Measurements from ENCODE around the gene PHACTR1. TPM values are rescaled to one million over a fixed set of nuclear protein-coding genes. Genes with fewer than 3 reads are reported as not detected.
"Not testable (repeated sequence)": the region's sequence is repeated elsewhere in the genome, so short reads cannot be mapped to it uniquely, and the experiment has no call there.

PHACTR1 gene
- total and polyA plus RNA-seq, 2 experiments from 2014 or later, result 0.65 to 3.2 TPM

DNA sequence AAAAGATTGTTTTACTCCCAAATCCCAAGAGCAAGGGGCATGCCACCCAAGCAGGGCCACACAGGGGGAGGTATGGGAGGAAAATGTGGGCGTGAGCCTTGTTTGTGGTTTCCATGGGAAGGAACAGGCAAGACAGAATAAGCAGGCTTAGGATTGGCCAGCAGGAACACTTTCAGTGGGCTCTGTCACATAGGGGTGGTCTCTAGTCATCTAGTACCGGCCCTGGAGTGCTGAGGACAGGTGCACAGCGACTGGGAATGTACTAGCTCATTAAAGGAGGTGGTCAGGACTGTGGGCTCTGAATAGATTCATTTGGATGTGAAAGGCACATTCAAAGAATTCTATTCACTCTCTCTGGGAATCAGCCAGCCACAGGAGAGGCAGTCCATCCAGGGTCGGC, 436.2 kb downstream of the PHACTR1 start:
- no peak overlapping the region for H3K4me2 ChIP-seq (ENCODE audit: unreplicated experiment)
- TF ChIP-seq EZH2 (IDR thresholded peaks at IDR 0.05; ENCODE audit: insufficient read depth, poor library complexity, severe bottlenecking) (no peak), EZH2phosphoT487 (IDR thresholded peaks at IDR 0.05; ENCODE audit: insufficient read depth, low read depth) (no peak)
- no peak overlapping the region for H3K9ac ChIP-seq
- H3K4me3 ChIP-seq, result no peak overlapping the region
- no peaks in the 10 kb centered on the region for H3K9me2 ChIP-seq (ENCODE audit: insufficient read depth)
- H3F3A ChIP-seq (ENCODE audit: insufficient read depth), result no peaks in the 10 kb centered on the region
- H2AFZ ChIP-seq, result no peak overlapping the region
- H3K79me2 ChIP-seq (ENCODE audit: insufficient read depth), result no peaks in the 10 kb centered on the region
- H3K4me1 ChIP-seq (ENCODE audit: insufficient read depth), result no peaks in the 10 kb centered on the region
- in situ Hi-C loops (cut with MboI), result no loop called here
- H3K27ac ChIP-seq, result no peak overlapping the region
- H3K27me3 ChIP-seq (replicated peaks; ENCODE audit: insufficient read depth), result no peaks in the 10 kb centered on the region
- no peak for DNase-seq
- H4K20me1 ChIP-seq (ENCODE audit: insufficient read depth), result no peaks in the 10 kb centered on the region
- no peaks in the 10 kb centered on the region for H3K36me3 ChIP-seq (ENCODE audit: low read depth)
- H3K9me3 ChIP-seq (ENCODE audit: low read depth), result no peaks in the 10 kb centered on the region
- 71 to 76% methylated on average over 4 of the region's 4 CpGs for WGBS, 2 experiments (ENCODE audit: low coverage in 1 of 2, low lambda C conversion rate in 2 of 2, missing lambda C conversion rate in 2 of 2)

- in situ Hi-C loops (cut with MboI), result no loop called here
- H3K4me2 ChIP-seq (ENCODE audit: unreplicated experiment), result no peak overlapping the region
- no peaks in the 10 kb centered on the region for H4K20me1 ChIP-seq (ENCODE audit: insufficient read depth)
- H3K27ac ChIP-seq, result no peak overlapping the region
- H3K79me2 ChIP-seq (ENCODE audit: insufficient read depth), result no peaks in the 10 kb centered on the region
- H3K9me2 ChIP-seq (ENCODE audit: insufficient read depth), result no peaks in the 10 kb centered on the region
- peak; percentile 14 for DNase-seq
- H3K9ac ChIP-seq, result no peak overlapping the region
- H3K9me3 ChIP-seq (ENCODE audit: low read depth), result no peaks in the 10 kb centered on the region
- no peaks in the 10 kb centered on the region for H3F3A ChIP-seq (ENCODE audit: insufficient read depth)
- no peaks in the 10 kb centered on the region for H3K27me3 ChIP-seq (replicated peaks; ENCODE audit: insufficient read depth)
- H2AFZ ChIP-seq, result no peak overlapping the region
- H3K4me1 ChIP-seq (ENCODE audit: insufficient read depth), result no peaks in the 10 kb centered on the region
- 26 to 29% methylated on average over 8 of the region's 8 CpGs for WGBS, 2 experiments (ENCODE audit: low coverage in 1 of 2, low lambda C conversion rate in 2 of 2, missing lambda C conversion rate in 2 of 2)
- H3K36me3 ChIP-seq (ENCODE audit: low read depth), result no peaks in the 10 kb centered on the region
- TF ChIP-seq EZH2 (IDR thresholded peaks at IDR 0.05; ENCODE audit: insufficient read depth, poor library complexity, severe bottlenecking), result no peak
- TF ChIP-seq EZH2phosphoT487 (IDR thresholded peaks at IDR 0.05; ENCODE audit: insufficient read depth, low read depth), result no peak
- H3K4me3 ChIP-seq, result no peak overlapping the region
These were observed 439.8 kb downstream of the PHACTR1 start for GRCh38 chr6:13156381-13156780.

DNA sequence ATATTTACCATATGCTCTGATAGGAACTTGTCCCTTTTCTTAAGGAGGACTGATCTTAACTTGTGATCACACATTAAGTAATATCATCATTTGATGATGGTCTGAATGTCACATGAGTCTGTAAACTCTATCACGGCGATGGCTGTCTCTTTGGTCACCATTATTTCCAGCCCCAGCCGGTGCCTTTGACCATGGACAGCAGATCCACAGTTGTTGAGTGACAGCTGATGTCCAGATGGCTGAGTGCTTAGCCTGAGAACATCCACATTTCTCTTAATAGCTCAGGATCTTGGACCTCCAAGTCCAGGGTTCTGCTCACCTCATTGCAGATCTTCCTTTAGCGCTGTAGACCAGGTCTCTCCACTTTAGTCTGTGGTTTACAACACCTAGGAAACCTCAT, 440.7 kb downstream of the PHACTR1 start:
- H3K27me3 ChIP-seq (replicated peaks; ENCODE audit: insufficient read depth), result no peaks in the 10 kb centered on the region
- DNase-seq, result no peak
- no peaks in the 10 kb centered on the region for H3K36me3 ChIP-seq (ENCODE audit: low read depth)
- H4K20me1 ChIP-seq (ENCODE audit: insufficient read depth), result no peaks in the 10 kb centered on the region
- no peaks in the 10 kb centered on the region for H3K9me2 ChIP-seq (ENCODE audit: insufficient read depth)
- TF ChIP-seq EZH2phosphoT487 (IDR thresholded peaks at IDR 0.05; ENCODE audit: insufficient read depth, low read depth) (no peak), EZH2 (IDR thresholded peaks at IDR 0.05; ENCODE audit: insufficient read depth, poor library complexity, severe bottlenecking) (no peak)
- H3K9me3 ChIP-seq (ENCODE audit: low read depth), result no peaks in the 10 kb centered on the region
- no peaks in the 10 kb centered on the region for H3K79me2 ChIP-seq (ENCODE audit: insufficient read depth)
- H3K4me3 ChIP-seq, result no peak overlapping the region
- H3K4me2 ChIP-seq (ENCODE audit: unreplicated experiment), result no peak overlapping the region
- in situ Hi-C loops (cut with MboI), result no loop called here
- H3K27ac ChIP-seq, result no peak overlapping the region
- H3K9ac ChIP-seq, result no peak overlapping the region
- H3F3A ChIP-seq (ENCODE audit: insufficient read depth), result no peaks in the 10 kb centered on the region
- no peak overlapping the region for H2AFZ ChIP-seq
- no peaks in the 10 kb centered on the region for H3K4me1 ChIP-seq (ENCODE audit: insufficient read depth)
- WGBS, 2 experiments (ENCODE audit: low coverage in 1 of 2, low lambda C conversion rate in 2 of 2, missing lambda C conversion rate in 2 of 2), result 90% methylated on average over 4 of the region's 4 CpGs

DNA sequence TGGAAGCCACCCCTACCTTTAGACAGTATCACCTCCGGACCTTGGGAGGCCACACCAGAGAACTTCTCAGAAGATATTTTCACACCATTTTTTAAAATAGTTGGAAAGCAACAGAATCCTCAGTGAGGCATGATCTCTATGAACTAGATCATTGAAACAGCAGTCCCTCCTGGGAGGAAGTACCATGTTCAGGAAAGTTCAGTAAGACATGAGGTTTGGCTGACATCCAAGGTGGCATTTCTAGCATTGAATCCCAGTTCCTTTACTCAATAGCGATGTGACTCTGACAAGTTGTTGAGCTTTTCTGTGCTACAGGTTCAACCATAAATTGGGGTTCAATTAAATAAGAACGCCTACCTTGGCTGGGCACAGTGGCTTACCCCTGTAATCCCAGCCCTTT, 442.7 kb downstream of the PHACTR1 start:
- Histone ChIP-seq H3K4me2 (ENCODE audit: unreplicated experiment) (no peak overlapping the region), H3K9me3 (ENCODE audit: low read depth) (no peaks in the 10 kb centered on the region), H4K20me1 (ENCODE audit: insufficient read depth) (no peaks in the 10 kb centered on the region), H3K4me3 (no peak overlapping the region), H3K27ac (no peak overlapping the region), H3K9me2 (ENCODE audit: insufficient read depth) (no peaks in the 10 kb centered on the region), H3K79me2 (ENCODE audit: insufficient read depth) (no peaks in the 10 kb centered on the region), H3F3A (ENCODE audit: insufficient read depth) (no peaks in the 10 kb centered on the region), H2AFZ (no peak overlapping the region), H3K9ac (no peak overlapping the region), H3K27me3 (replicated peaks; ENCODE audit: insufficient read depth) (no peaks in the 10 kb centered on the region), H3K36me3 (ENCODE audit: low read depth) (no peaks in the 10 kb centered on the region), H3K4me1 (ENCODE audit: insufficient read depth) (no peaks in the 10 kb centered on the region)
- in situ Hi-C loops (cut with MboI), result no loop called here
- TF ChIP-seq EZH2 (IDR thresholded peaks at IDR 0.05; ENCODE audit: insufficient read depth, poor library complexity, severe bottlenecking) (no peak), EZH2phosphoT487 (IDR thresholded peaks at IDR 0.05; ENCODE audit: insufficient read depth, low read depth) (no peak)
- 90 to 93% methylated on average over 3 of the region's 3 CpGs for WGBS, 2 experiments (ENCODE audit: low coverage in 1 of 2, low lambda C conversion rate in 2 of 2, missing lambda C conversion rate in 2 of 2)
- DNase-seq, result no peak

DNA sequence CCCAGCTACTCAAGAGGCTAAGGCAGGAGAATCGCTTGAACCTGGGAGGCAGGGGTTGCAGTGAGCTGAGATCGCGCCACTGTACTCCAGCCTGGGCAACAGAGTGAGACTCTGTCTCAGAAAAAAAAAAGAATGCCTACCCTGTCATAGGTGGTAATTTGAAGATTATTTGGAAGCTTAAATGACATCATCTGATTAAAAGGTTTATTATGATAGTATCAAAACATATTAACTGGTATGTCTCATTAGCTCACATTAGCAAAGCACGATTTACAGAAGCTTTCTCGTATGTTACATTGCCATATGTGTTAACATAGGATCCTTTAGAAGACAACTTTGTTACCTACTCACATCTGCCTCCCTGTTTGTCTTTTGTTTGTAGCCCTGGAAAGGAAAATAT, 443.3 kb downstream of the PHACTR1 start:
- 82 to 85% methylated on average over 5 of the region's 5 CpGs for WGBS, 2 experiments (ENCODE audit: low coverage in 1 of 2, low lambda C conversion rate in 2 of 2, missing lambda C conversion rate in 2 of 2)
- H3K9ac ChIP-seq; H3K36me3 ChIP-seq (ENCODE audit: low read depth); DNase-seq; in situ Hi-C loops (cut with MboI); H4K20me1 ChIP-seq (ENCODE audit: insufficient read depth); H3K27me3 ChIP-seq (replicated peaks; ENCODE audit: insufficient read depth); H3K4me2 ChIP-seq (ENCODE audit: unreplicated experiment); H2AFZ ChIP-seq; H3K9me2 ChIP-seq (ENCODE audit: insufficient read depth); H3K79me2 ChIP-seq (ENCODE audit: insufficient read depth); H3K27ac ChIP-seq; H3K9me3 ChIP-seq (ENCODE audit: low read depth); H3K4me1 ChIP-seq (ENCODE audit: insufficient read depth); H3F3A ChIP-seq (ENCODE audit: insufficient read depth); H3K4me3 ChIP-seq: not testable (repeated sequence)

All from GM23248 (cell line).